Vagina (tissue), 2 donors: ENCODE results near the gene CIAPIN1. TPM values are rescaled to one million over a fixed set of nuclear protein-coding genes. Genes with fewer than 3 reads are reported as not detected.

Experiments
- DNase-seq, 2 donors: peaks; one replicate each; pipeline ENCODE4 v3.0.0-alpha.2; 2017; ENCODE audit errors: extremely low spot score in 2 of 2
- H3K27ac ChIP-seq: fragments of 200-600 bp; sonication (generic); one replicate; pipeline ENCODE4 v1.5.1; 2019
- H3K27me3 ChIP-seq: fragments of 200-600 bp; sonication (generic); one replicate; pipeline ENCODE4 v1.5.1; 2019
- H3K36me3 ChIP-seq, 2 donors: fragments of 200-600 bp; sonication (generic); one replicate each; pipeline ENCODE4 v1.5.1; 2017 to 2019
- H3K4me1 ChIP-seq: fragments of 200-600 bp; sonication (generic); one replicate; pipeline ENCODE4 v1.5.1; 2019
- H3K4me3 ChIP-seq, 2 donors: fragments of 200-600 bp; sonication (generic); 1 replicate in 1 of 2; 2 replicates in 1 of 2; pipeline ENCODE4 v1.5.1; 2016 to 2019
- H3K9me3 ChIP-seq: fragments of 200-600 bp; sonication (generic); one replicate; pipeline ENCODE4 v1.5.1; 2019
- POLR2A ChIP-seq, 2 donors: fragments of 450-650 bp; IDR thresholded peaks; one replicate each; pipeline ENCODE4 v1.6.1; 2017; ENCODE audit warnings: antibody characterized with exemption in 2 of 2, mild to moderate bottlenecking in 2 of 2, moderate library complexity in 2 of 2
- POLR2AphosphoS5 ChIP-seq, 2 donors: sonication (generic); formaldehyde crosslinking; IDR thresholded peaks; one replicate each; pipeline ENCODE4 v1.9.0; 2017; ENCODE audit warnings: antibody characterized with exemption in 2 of 2, mild to moderate bottlenecking in 2 of 2, low read depth in 1 of 2; ENCODE audit not compliant: insufficient read depth in 1 of 2
- intact Hi-C: fragments of 100-400 bp; cut with DNase I; formaldehyde crosslinking; loops from one replicate; pipeline ENCODE4 v1.15.1; 2023
- total RNA-seq: library from RNA; depleted of rRNA; stranded (reverse); fragments of >200 nt; gene quantifications from one replicate; pipeline ENCODE4 v1.2.3, GENCODE V29; 2016
- TF ChIP-seq, protein P1 (sequence below), 3 experiments: fragments of 450-650 bp in 2 of 3; fragments of 200-600 bp in 1 of 3; sonication (generic) in 1 of 3; IDR thresholded peaks; one replicate each; pipeline ENCODE4 v1.5.1; 2017 to 2019; ENCODE audit warnings: antibody characterized with exemption in 3 of 3, mild to moderate bottlenecking in 2 of 3, moderate library complexity in 2 of 3

The CIAPIN1 gene
- total RNA-seq, 1 donor from 2014 or later, result 28.0 TPM

DNA sequence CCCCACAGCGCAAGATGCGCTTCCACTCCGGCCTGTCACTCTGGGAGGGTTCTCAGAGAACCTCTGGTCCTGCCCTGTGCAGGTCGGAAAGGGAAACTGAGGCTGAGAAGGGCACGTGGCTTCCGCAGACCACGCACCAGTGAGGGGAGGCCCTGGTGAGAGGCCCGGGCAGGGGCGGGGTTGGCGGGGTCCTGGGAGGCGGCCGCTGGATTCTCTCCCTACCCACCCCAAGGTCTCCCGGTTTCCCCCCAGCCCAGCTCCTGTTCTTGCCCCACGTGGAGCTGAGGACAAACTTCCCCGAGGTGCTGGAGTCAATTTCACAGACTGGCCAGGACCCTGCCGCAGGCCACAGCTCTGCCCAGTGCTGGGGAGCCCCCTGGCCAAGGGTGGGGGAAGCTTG, 31.1 kb downstream of the CIAPIN1 start:
- TF ChIP-seq POLR2AphosphoS5 (IDR thresholded peaks at IDR 0.05; ENCODE audit: insufficient read depth in 1 of 2, low read depth in 1 of 2) (no peak), POLR2A (IDR thresholded peaks at IDR 0.05) (no peak)
- TF ChIP-seq, protein P1, sequence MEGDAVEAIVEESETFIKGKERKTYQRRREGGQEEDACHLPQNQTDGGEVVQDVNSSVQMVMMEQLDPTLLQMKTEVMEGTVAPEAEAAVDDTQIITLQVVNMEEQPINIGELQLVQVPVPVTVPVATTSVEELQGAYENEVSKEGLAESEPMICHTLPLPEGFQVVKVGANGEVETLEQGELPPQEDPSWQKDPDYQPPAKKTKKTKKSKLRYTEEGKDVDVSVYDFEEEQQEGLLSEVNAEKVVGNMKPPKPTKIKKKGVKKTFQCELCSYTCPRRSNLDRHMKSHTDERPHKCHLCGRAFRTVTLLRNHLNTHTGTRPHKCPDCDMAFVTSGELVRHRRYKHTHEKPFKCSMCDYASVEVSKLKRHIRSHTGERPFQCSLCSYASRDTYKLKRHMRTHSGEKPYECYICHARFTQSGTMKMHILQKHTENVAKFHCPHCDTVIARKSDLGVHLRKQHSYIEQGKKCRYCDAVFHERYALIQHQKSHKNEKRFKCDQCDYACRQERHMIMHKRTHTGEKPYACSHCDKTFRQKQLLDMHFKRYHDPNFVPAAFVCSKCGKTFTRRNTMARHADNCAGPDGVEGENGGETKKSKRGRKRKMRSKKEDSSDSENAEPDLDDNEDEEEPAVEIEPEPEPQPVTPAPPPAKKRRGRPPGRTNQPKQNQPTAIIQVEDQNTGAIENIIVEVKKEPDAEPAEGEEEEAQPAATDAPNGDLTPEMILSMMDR (IDR thresholded peaks at IDR 0.05), result no peak
- no peak for DNase-seq
- H3K36me3 ChIP-seq, result no peaks in the 10 kb centered on the region
- H3K4me3 ChIP-seq, result no peak overlapping the region
- no peaks in the 10 kb centered on the region for H3K27me3 ChIP-seq
- no peaks in the 10 kb centered on the region for H3K9me3 ChIP-seq
- H3K27ac ChIP-seq, result no peak overlapping the region
- H3K4me1 ChIP-seq, result peaks cover 26% of the 10 kb centered on the region
- intact Hi-C loops, result no loop called here

DNA sequence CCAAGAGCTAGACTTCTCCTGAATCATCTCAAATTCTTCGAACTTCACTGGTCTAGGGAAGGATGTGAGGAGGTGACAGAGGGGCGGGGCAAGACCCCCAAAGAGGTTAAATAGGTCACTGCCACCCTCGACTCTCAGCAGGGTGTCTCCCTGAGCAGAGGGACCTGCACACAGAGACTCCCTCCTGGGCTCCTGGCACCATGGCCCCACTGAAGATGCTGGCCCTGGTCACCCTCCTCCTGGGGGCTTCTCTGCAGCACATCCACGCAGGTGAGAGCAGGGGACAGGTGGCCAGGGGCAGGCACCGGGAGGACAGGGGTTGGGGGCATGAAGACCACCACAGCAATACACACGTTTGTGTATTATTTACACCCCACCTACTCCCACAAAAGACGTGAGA, 33.5 kb downstream of the CIAPIN1 start:
- H3K36me3 ChIP-seq, result no peaks in the 10 kb centered on the region
- H3K27ac ChIP-seq, result no peak overlapping the region
- peaks cover 27% of the 10 kb centered on the region for H3K4me1 ChIP-seq
- no peak for TF ChIP-seq POLR2AphosphoS5 (IDR thresholded peaks at IDR 0.05; ENCODE audit: insufficient read depth in 1 of 2, low read depth in 1 of 2)
- TF ChIP-seq POLR2A (IDR thresholded peaks at IDR 0.05), result no peak
- TF ChIP-seq, protein P1 (IDR thresholded peaks at IDR 0.05), result no peak
- DNase-seq, result no peak
- intact Hi-C loops, result no loop called here
- no peak overlapping the region for H3K4me3 ChIP-seq
- no peaks in the 10 kb centered on the region for H3K27me3 ChIP-seq
- H3K9me3 ChIP-seq, result no peaks in the 10 kb centered on the region

DNA sequence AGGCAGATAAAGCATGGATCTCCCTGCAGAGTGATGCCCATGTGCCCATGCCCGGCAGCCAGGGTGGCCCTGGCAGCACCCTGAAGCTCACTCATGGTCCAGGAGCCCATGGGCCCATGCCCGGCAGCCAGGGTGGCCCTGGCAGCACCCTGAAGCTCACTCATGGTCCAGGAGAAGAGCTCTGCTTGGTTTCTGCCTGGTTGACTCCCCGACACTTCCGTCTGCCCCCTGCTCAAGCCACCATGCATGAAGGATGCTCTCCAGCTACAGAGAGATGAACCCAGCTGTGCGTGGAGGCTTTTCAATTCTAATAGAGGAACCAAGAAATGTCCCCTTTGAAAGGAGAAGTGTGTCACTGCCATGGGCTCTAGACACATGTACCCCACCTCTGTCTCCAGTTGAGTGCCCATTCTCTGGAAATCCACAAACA, 33.9 kb downstream of the CIAPIN1 start:
- Histone ChIP-seq H3K27me3 (no peaks in the 10 kb centered on the region), H3K27ac (no peak overlapping the region), H3K9me3 (no peaks in the 10 kb centered on the region), H3K36me3 (no peaks in the 10 kb centered on the region), H3K4me3 (no peak overlapping the region), H3K4me1 (peaks cover 23% of the 10 kb centered on the region)
- TF ChIP-seq, protein P1 (IDR thresholded peaks at IDR 0.05), result no peak
- no peak for TF ChIP-seq POLR2A (IDR thresholded peaks at IDR 0.05)
- TF ChIP-seq POLR2AphosphoS5 (IDR thresholded peaks at IDR 0.05; ENCODE audit: insufficient read depth in 1 of 2, low read depth in 1 of 2), result no peak
- intact Hi-C loops, result no loop called here
- DNase-seq, result no peak

DNA sequence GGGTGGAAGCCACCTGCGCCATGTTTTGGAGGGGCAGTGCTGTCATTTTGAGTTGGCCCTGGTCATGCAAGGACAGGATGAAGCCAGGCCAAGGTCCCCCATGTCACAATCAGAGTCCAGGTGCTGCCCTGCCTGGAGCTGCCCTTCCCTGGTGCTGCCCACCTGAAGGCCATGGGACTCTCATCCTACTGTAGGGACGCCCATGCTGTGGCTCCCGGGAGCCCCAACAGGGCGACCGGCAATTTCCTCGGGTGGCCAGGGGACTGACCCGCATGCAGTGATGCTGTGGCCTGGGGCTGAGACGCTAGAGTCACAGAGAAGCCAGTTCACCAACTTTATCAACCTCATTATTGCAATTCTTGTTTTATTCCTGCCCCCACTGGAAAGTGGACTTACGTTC, 34.6 kb downstream of the CIAPIN1 start:
- no peak overlapping the region for H3K4me3 ChIP-seq
- H3K36me3 ChIP-seq, result no peaks in the 10 kb centered on the region
- no peaks in the 10 kb centered on the region for H3K27me3 ChIP-seq
- H3K4me1 ChIP-seq, result peaks cover 21% of the 10 kb centered on the region
- H3K27ac ChIP-seq, result no peak overlapping the region
- H3K9me3 ChIP-seq, result no peaks in the 10 kb centered on the region
- intact Hi-C loops, result no loop called here
- no peak for TF ChIP-seq POLR2A (IDR thresholded peaks at IDR 0.05)
- TF ChIP-seq, protein P1 (IDR thresholded peaks at IDR 0.05), result no peak
- no peak for TF ChIP-seq POLR2AphosphoS5 (IDR thresholded peaks at IDR 0.05; ENCODE audit: insufficient read depth in 1 of 2, low read depth in 1 of 2)
- no peak for DNase-seq

DNA sequence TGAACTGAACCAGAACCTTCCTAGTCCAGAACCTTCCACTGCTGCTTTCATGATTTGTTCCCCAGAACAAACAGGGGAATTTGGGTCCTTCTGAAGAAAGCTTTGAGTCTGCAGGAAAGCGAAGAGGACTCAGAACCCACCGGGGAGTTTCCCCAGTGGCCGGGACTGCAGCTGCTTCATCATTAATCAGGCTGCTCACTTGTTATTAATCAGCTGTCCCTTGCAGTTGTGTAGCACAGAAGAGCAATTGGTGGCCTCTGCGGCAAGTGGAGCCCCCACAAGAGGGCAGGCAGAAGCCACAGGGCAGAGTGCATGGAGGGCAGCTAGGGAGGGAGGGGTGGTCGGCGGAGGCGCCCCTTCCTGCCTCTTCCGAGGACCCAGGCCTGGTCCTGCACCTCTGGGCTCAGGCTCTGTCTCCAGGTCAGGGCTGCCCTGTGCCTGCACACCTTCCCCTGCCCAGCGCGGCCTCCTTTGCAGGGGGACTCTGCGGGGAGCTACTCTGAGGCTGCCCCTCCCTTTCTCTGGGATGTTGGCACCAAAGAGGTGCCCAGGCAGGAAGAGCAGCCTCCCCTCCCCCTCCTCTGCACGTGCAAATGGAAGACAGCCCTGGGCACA, 35.7 kb downstream of the CIAPIN1 start:
- DNase-seq, result no peak
- Histone ChIP-seq H3K9me3 (no peaks in the 10 kb centered on the region), H3K36me3 (no peaks in the 10 kb centered on the region), H3K4me1 (peaks cover 10% of the 10 kb centered on the region), H3K4me3 (no peak overlapping the region), H3K27ac (no peak overlapping the region), H3K27me3 (no peaks in the 10 kb centered on the region)
- intact Hi-C loops, result no loop called here
- TF ChIP-seq POLR2AphosphoS5 (IDR thresholded peaks at IDR 0.05; ENCODE audit: insufficient read depth in 1 of 2, low read depth in 1 of 2), result no peak
- TF ChIP-seq, protein P1 (IDR thresholded peaks at IDR 0.05), result no peak
- no peak for TF ChIP-seq POLR2A (IDR thresholded peaks at IDR 0.05)
